Measurements from ENCODE around the gene OVOL3.
"Not testable (repeated sequence)": the region's sequence is repeated elsewhere in the genome, so short reads cannot be mapped to it uniquely, and the experiment has no call there.

The OVOL3 gene

GRCh38 chr19:36120092-36120983 is 9.4 kb downstream of the OVOL3 start:
- no peak for DNase-seq (ENCODE audit: low spot score)
- TF ChIP-seq CTCF (IDR thresholded peaks at IDR 0.05; ENCODE audit: extremely low read depth, missing control alignments) = no peak

- no peak for DNase-seq (ENCODE audit: low spot score)
- no peak for TF ChIP-seq CTCF (IDR thresholded peaks at IDR 0.05; ENCODE audit: extremely low read depth, missing control alignments)
Observed at GRCh38 chr19:36120984-36121358, 10.0 kb downstream of the OVOL3 start.

GRCh38 chr19:36121486-36122124 is 10.7 kb downstream of the OVOL3 start:
- no peak for TF ChIP-seq CTCF (IDR thresholded peaks at IDR 0.05; ENCODE audit: extremely low read depth, missing control alignments)
- DNase-seq (ENCODE audit: low spot score) = no peak

GRCh38 chr19:36125557-36125956 is 14.6 kb downstream of the OVOL3 start:
- DNase-seq (ENCODE audit: low spot score) = peak; percentile 57
- TF ChIP-seq CTCF (IDR thresholded peaks at IDR 0.05; ENCODE audit: extremely low read depth, missing control alignments) = no peak

- no peak for TF ChIP-seq CTCF (IDR thresholded peaks at IDR 0.05; ENCODE audit: extremely low read depth, missing control alignments)
- DNase-seq (ENCODE audit: low spot score) = no peak
Observed at GRCh38 chr19:36128392-36128736, 17.4 kb downstream of the OVOL3 start.

GRCh38 chr19:36131221-36131620 is 20.3 kb downstream of the OVOL3 start:
- not testable (repeated sequence) for DNase-seq (ENCODE audit: low spot score)

GRCh38 chr19:36134867-36135266 is 23.9 kb downstream of the OVOL3 start:
- DNase-seq (ENCODE audit: low spot score) = not testable (repeated sequence)

GRCh38 chr19:36136964-36137686 is 26.2 kb downstream of the OVOL3 start:
- no peak for TF ChIP-seq CTCF (IDR thresholded peaks at IDR 0.05; ENCODE audit: extremely low read depth, missing control alignments)

More at GRCh38 chr19:36136964-36137686, 26.2 kb downstream of the OVOL3 start:
- no peak for DNase-seq (ENCODE audit: low spot score)

Data from GM20000 (cell line).